ELR (cell line): ENCODE data around the gene MRTO4.
A peak's percentile ranks its signal among the peaks of the same experiment; 100 is the strongest.
"Not testable (repeated sequence)": the region's sequence is repeated elsewhere in the genome, so short reads cannot be mapped to it uniquely, and the experiment has no call there.

Experiments used
- DNase-seq: peaks from one replicate; pipeline ENCODE4 v3.0.0-alpha.2; 2015; ENCODE audit warnings: low read depth

Gene MRTO4

GRCh38 chr1:19222979-19223824 lies 28.4 kb upstream of the MRTO4 start:
- peak; percentile 69 for DNase-seq

GRCh38 chr1:19229229-19229628 lies 22.4 kb upstream of the MRTO4 start:
- DNase-seq, result no peak

- no peak for DNase-seq
These were observed 21.7 kb upstream of the MRTO4 start for GRCh38 chr1:19229828-19230325.

- DNase-seq, result not testable (repeated sequence)
These were observed 19.7 kb upstream of the MRTO4 start for GRCh38 chr1:19231736-19232523.

- no peak for DNase-seq
These were observed 19.1 kb upstream of the MRTO4 start for GRCh38 chr1:19232524-19232846.

GRCh38 chr1:19234224-19234623 lies 17.4 kb upstream of the MRTO4 start:
- no peak for DNase-seq

- DNase-seq, result no peak
These were observed 11.7 kb upstream of the MRTO4 start for GRCh38 chr1:19239876-19240275.

- DNase-seq, result peak; percentile 67
These were observed 10.7 kb upstream of the MRTO4 start for GRCh38 chr1:19240673-19241538.

- peak; percentile 32 for DNase-seq
These were observed 838 bp upstream of the MRTO4 start for GRCh38 chr1:19250629-19251304.

- no peak for DNase-seq
These were observed 2.8 kb downstream of the MRTO4 start for GRCh38 chr1:19254416-19254815.

- no peak for DNase-seq
These were observed 3.7 kb downstream of the MRTO4 start for GRCh38 chr1:19255288-19255687.

- DNase-seq, result not testable (repeated sequence)
These were observed 4.7 kb downstream of the MRTO4 start for GRCh38 chr1:19256301-19256700.

- peak; percentile 28 for DNase-seq
These were observed 5.7 kb downstream of the MRTO4 start for GRCh38 chr1:19257178-19257914.

- no peak for DNase-seq
These were observed 6.7 kb downstream of the MRTO4 start for GRCh38 chr1:19258353-19258752.

GRCh38 chr1:19260211-19261138 lies 8.9 kb downstream of the MRTO4 start:
- DNase-seq, result peak; percentile 95

GRCh38 chr1:19262047-19262446 lies 10.4 kb downstream of the MRTO4 start:
- no peak for DNase-seq

GRCh38 chr1:19262744-19263143 lies 11.1 kb downstream of the MRTO4 start:
- DNase-seq, result no peak

GRCh38 chr1:19268445-19268844 lies 16.8 kb downstream of the MRTO4 start:
- no peak for DNase-seq

GRCh38 chr1:19269427-19270342 lies 18.1 kb downstream of the MRTO4 start:
- DNase-seq, result peak; percentile 42
